RWPE1 (cell line): ENCODE data around the gene P4HA3.

Experiments
- CTCF ChIA-PET: fragments of 350-600 bp; sonication (Branson Sonifier 250); formaldehyde crosslinking; extraction: SDS; loops from one replicate; lab custom pipeline; 2021; lab: Yijun Ruan, JAX
- POLR2A ChIA-PET: fragments of 400-600 bp; formaldehyde crosslinking; extraction: SDS; loops from one replicate; lab custom pipeline; 2020; ENCODE audit warnings: antibody characterized with exemption; ENCODE audit not compliant: low non-redundant PET; lab: Yijun Ruan, JAX
- DNase-seq: peaks from one replicate; pipeline ENCODE4 v3.0.0; 2012; ENCODE audit warnings: low spot score
- H3K27ac ChIP-seq: fragments of 450-650 bp; 2 replicates; pipeline ENCODE4 v1.5.1; 2017
- TF ChIP-seq, protein P1 (sequence below): fragments of 450-650 bp; conservative IDR thresholded peaks from 2 replicates; pipeline ENCODE4 v1.5.1; 2017; ENCODE audit warnings: low read depth, mild to moderate bottlenecking

P4HA3 gene

DNA sequence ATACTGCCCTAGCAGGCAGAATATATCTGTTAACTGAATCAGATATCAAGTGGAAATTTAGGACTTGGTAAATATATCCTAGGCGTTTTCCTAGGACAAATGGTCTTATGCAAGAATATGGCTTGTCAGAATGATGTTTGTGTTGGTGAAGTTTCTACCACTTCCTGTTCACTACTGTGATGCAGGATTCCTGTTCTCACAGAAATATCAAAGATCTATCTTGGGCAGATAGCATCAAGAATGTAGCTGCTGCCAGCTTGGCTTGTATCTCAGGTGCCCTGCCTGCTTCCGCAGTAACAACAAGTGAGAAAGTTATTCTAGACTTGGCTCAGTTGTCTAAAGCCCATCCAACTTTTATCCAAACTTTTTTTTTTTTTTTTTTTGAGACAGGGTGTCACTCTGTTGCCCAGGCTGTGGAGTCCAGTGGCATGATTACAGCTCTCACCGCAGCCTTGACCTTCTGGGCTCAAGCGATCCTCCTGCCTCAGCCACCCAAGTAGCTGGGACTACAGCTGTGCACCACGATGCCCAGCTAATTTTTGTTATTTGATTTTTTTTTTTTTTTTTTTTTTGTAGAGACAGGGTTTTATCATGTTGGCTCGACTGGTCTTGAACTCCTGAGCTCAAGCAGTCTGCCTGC is 79.0 kb downstream of the P4HA3 start:
- DNase-seq = no peak
- POLR2A ChIA-PET = no interaction called here
- H3K27ac ChIP-seq = no peak overlapping the region
- TF ChIP-seq, protein P1, sequence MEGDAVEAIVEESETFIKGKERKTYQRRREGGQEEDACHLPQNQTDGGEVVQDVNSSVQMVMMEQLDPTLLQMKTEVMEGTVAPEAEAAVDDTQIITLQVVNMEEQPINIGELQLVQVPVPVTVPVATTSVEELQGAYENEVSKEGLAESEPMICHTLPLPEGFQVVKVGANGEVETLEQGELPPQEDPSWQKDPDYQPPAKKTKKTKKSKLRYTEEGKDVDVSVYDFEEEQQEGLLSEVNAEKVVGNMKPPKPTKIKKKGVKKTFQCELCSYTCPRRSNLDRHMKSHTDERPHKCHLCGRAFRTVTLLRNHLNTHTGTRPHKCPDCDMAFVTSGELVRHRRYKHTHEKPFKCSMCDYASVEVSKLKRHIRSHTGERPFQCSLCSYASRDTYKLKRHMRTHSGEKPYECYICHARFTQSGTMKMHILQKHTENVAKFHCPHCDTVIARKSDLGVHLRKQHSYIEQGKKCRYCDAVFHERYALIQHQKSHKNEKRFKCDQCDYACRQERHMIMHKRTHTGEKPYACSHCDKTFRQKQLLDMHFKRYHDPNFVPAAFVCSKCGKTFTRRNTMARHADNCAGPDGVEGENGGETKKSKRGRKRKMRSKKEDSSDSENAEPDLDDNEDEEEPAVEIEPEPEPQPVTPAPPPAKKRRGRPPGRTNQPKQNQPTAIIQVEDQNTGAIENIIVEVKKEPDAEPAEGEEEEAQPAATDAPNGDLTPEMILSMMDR = no peak
- CTCF ChIA-PET = no interaction called here

- ChIA-PET CTCF (interaction anchor here (0.6 kb wide), 2 partner anchors 80 to 266 kb away, joined by 4 to 6 read pairs; no protein-coding TSS in a partner anchor), POLR2A (no interaction called here)
- no peak for DNase-seq
- H3K27ac ChIP-seq = no peak overlapping the region
- TF ChIP-seq, protein P1 = no peak
These were observed 84.5 kb downstream of the P4HA3 start for GRCh38 chr11:74226907-74227306.

DNA sequence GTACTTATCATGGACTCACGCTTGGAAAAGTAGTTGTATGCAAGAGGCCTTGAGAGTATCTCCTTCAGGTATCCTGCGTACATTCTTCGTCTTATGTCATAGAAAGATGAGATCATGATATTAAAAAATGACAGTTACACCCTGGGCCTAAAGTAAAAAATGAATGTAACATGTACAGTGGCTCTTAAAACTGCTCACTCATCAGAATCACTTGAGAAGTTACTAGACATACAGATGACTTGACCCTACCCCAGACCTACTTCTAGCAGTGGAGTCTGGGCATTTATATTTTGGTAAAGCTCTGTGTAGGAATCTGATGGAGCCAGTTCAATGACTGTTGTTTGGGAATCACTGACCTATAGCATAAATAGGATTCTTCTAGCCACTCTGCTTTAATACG is 85.9 kb downstream of the P4HA3 start:
- TF ChIP-seq, protein P1 = no peak
- DNase-seq = no peak
- POLR2A ChIA-PET = no interaction called here
- H3K27ac ChIP-seq = no peak overlapping the region
- CTCF ChIA-PET = no interaction called here

DNA sequence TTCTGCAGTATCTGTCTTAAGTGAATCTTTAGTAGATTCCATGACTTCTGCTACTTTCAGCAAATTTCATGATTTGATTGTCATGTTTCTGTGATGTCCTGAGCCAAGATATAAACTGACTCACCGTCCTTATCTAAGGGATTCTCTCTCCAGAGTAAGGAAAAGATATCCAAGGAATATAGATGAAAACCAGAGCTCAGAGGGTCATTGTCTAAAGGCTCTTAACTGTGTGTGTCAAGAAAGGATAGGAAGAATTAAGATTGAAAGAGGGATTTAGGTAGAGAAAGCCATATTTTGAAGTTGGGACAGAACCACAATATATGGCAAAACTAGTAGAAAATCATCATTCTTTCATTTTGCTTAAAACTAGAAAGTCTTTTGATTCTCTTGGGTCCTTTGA is 89.6 kb downstream of the P4HA3 start:
- no peak for DNase-seq
- TF ChIP-seq, protein P1 = no peak
- H3K27ac ChIP-seq = no peak overlapping the region
- CTCF ChIA-PET = interaction anchor here (0.6 kb wide), 2 partner anchors 227 to 517 kb away, joined by 3 read pairs; no protein-coding TSS in a partner anchor
- POLR2A ChIA-PET = no interaction called here

DNA sequence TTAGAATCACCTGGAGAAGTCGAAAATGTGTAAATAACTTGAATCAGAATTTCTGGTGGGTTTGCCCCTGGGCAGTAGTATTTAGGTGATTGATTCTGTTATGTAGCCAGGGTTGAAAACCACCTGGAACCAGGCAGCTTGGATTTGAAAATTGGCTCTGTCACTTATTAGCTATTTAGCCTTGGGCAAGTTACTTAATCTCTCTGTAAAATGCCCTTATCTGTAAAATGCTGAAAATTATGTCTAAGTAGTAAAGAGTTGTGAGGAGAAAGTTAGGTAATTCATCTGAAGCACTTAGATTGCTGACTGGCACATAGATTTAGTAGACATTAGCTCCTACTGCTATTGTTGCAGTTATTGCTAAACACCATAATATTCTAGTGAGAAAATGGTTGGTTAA is 91.1 kb downstream of the P4HA3 start:
- POLR2A ChIA-PET = no interaction called here
- CTCF ChIA-PET = interaction anchor here (0.6 kb wide), 1 partner anchor 463 kb away, joined by 5 read pairs; no protein-coding TSS in a partner anchor
- no peak for DNase-seq
- TF ChIP-seq, protein P1 = no peak
- no peak overlapping the region for H3K27ac ChIP-seq
